Heart left ventricle (tissue), 13 donors: ENCODE measurements around the gene CPNE4.

Experiments
- POLR2A ChIP-seq, 2 donors: fragments of 450-650 bp; IDR thresholded peaks; one replicate each; pipeline ENCODE4 v1.6.1; 2017; ENCODE audit warnings: antibody characterized with exemption in 2 of 2, mild to moderate bottlenecking in 2 of 2, moderate library complexity in 2 of 2
- TF ChIP-seq, protein P1 (sequence below), 12 donors: fragments of 200-600 bp; sonication (generic) in 4 of 12; IDR thresholded peaks; one replicate each; pipeline versions ENCODE4 v1.5.0 to v1.8.0; 2018 to 2022; ENCODE audit warnings: antibody characterized with exemption in 12 of 12, mild to moderate bottlenecking in 5 of 12
- donor health status: ischemic (EF 13 %, LVEDD 7.1; RV severe dilation, severe dysfunction).
- donor health status: DM: no; HTN: yes; CAD: no.
- donor health status: DM: no; HTN: no; CAD: no.
- donor health status: ischemic (EF 25% LVEDD 6.9; RV normal size, moderate dysfunction).
- donor health status: ischemic (EF 25% LVEDD 5.7; RV mildly dilated, moderate dysfunction).
- donor health status: ischemic (EF 35%, LVEDD 5.7; RV mildly dilated, moderate dysfunction).
- donor health status: nonischemic (EF 11% LVEDD 7.7; RV severe dilation, severe dysfunction).
- donor health status: DM: yes; HTN: yes; CAD: no.
- donor health status: PGD.
- donor health status: ischemic (EF 29% LVEDD 5.4; RV normal size, mild dysfunction).
- donor health status: nonischemic (EF 23%, LVEDD 6.1; RV moderate dilation, normal function).

DNA sequence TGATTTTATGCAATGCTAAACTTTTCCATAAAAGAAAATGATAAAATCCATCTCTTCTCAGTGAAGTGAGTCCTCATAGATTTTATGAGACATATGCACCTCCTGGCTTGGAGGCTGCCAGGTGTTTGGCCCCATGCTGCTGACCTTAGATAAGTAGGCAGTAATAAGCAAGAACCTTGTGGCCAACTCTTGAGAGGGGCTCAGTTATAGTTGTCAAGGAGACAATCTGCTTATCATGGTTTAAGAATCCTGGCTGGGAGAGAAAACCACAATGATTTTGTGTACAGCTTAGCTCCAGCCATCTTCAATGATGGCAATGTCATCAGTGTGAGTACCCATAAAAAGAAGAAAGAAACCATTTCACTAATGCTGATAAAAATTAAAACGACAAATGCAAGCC is 252.1 kb downstream of the CPNE4 start:
- TF ChIP-seq, protein P1, sequence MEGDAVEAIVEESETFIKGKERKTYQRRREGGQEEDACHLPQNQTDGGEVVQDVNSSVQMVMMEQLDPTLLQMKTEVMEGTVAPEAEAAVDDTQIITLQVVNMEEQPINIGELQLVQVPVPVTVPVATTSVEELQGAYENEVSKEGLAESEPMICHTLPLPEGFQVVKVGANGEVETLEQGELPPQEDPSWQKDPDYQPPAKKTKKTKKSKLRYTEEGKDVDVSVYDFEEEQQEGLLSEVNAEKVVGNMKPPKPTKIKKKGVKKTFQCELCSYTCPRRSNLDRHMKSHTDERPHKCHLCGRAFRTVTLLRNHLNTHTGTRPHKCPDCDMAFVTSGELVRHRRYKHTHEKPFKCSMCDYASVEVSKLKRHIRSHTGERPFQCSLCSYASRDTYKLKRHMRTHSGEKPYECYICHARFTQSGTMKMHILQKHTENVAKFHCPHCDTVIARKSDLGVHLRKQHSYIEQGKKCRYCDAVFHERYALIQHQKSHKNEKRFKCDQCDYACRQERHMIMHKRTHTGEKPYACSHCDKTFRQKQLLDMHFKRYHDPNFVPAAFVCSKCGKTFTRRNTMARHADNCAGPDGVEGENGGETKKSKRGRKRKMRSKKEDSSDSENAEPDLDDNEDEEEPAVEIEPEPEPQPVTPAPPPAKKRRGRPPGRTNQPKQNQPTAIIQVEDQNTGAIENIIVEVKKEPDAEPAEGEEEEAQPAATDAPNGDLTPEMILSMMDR (IDR thresholded peaks at IDR 0.05), result no peak
- TF ChIP-seq POLR2A (IDR thresholded peaks at IDR 0.05), result no peak
